MM.1S (cell line): Measurements from ENCODE around the gene THRSP.

Experiments used
- DNase-seq: peaks from one replicate; pipeline ENCODE4 v3.0.0-alpha.2; 2015
- H2AFZ ChIP-seq: fragments of 300-600 bp; sonication (generic); 2 replicates; pipeline ENCODE4 v1.6.0; 2016; ENCODE audit warnings: antibody characterized with exemption, low read length
- H3F3A ChIP-seq: fragments of 300-600 bp; sonication (generic); 2 replicates; pipeline ENCODE4 v1.6.1; 2016; ENCODE audit warnings: mild to moderate bottlenecking, antibody characterized with exemption, low read length, moderate library complexity, mixed read lengths; ENCODE audit not compliant: insufficient read depth
- H3K27ac ChIP-seq: fragments of 300-600 bp; sonication (generic); 2 replicates; pipeline ENCODE4 v1.5.1; 2016; ENCODE audit warnings: mild to moderate bottlenecking, low read length
- H3K27me3 ChIP-seq: fragments of 300-600 bp; sonication (generic); replicated peaks from 2 replicates; pipeline ENCODE4 v1.6.0; 2016; ENCODE audit warnings: low read length; ENCODE audit not compliant: insufficient read depth
- H3K36me3 ChIP-seq: fragments of 300-600 bp; sonication (generic); replicated peaks from 2 replicates; pipeline ENCODE4 v1.6.1; 2016; ENCODE audit warnings: mild to moderate bottlenecking, low read length, mixed read lengths; ENCODE audit not compliant: insufficient read depth
- H3K4me1 ChIP-seq: fragments of 300-600 bp; sonication (generic); 2 replicates; pipeline ENCODE4 v1.6.1; 2016; ENCODE audit warnings: low read length, mixed read lengths
- H3K4me2 ChIP-seq: fragments of 300-600 bp; sonication (generic); 2 replicates; pipeline ENCODE4 v1.6.0; 2016; ENCODE audit warnings: low read depth, low read length
- H3K4me3 ChIP-seq: fragments of 300-600 bp; sonication (generic); 2 replicates; pipeline ENCODE4 v1.5.1; 2016; ENCODE audit warnings: low read length, mixed read lengths
- H3K79me2 ChIP-seq: fragments of 300-600 bp; sonication (generic); 2 replicates; pipeline ENCODE4 v1.6.1; 2016; ENCODE audit warnings: mixed run types, low read length, mixed read lengths
- H3K9ac ChIP-seq: fragments of 300-600 bp; sonication (generic); 2 replicates; pipeline ENCODE4 v1.6.1; 2016; ENCODE audit warnings: low read length, mixed read lengths
- H3K9me2 ChIP-seq: fragments of 300-600 bp; sonication (generic); replicated peaks from 2 replicates; pipeline ENCODE4 v1.6.1; 2016; ENCODE audit warnings: mild to moderate bottlenecking, low read length, mixed read lengths; ENCODE audit not compliant: insufficient read depth
- H3K9me3 ChIP-seq: fragments of 300-600 bp; sonication (generic); replicated peaks from 2 replicates; pipeline ENCODE4 v1.6.1; 2016; ENCODE audit warnings: mild to moderate bottlenecking, low read length, mixed read lengths; ENCODE audit not compliant: insufficient read depth
- H4K20me1 ChIP-seq: fragments of 300-600 bp; sonication (generic); 2 replicates; pipeline ENCODE4 v1.6.1; 2016; ENCODE audit warnings: mild to moderate bottlenecking, low read length, moderate library complexity, mixed read lengths; ENCODE audit not compliant: insufficient read depth
- EZH2 ChIP-seq: fragments of 300-600 bp; sonication (generic); optimal IDR thresholded peaks from 2 replicates; pipeline ENCODE3; 2017; ENCODE audit warnings: low read depth, mild to moderate bottlenecking, antibody characterized with exemption, low read length, mixed read lengths
- EZH2phosphoT487 ChIP-seq: fragments of 300-600 bp; sonication (generic); IDR thresholded peaks from 2 replicates; pipeline ENCODE4 v1.6.1; 2018; ENCODE audit warnings: antibody characterized with exemption, low read length
- TF ChIP-seq, protein P1 (sequence below): fragments of 300-600 bp; sonication (generic); IDR thresholded peaks from 2 replicates; pipeline ENCODE4 v1.5.1; 2016; ENCODE audit warnings: antibody characterized with exemption, low read length, mixed read lengths

Gene THRSP

DNA sequence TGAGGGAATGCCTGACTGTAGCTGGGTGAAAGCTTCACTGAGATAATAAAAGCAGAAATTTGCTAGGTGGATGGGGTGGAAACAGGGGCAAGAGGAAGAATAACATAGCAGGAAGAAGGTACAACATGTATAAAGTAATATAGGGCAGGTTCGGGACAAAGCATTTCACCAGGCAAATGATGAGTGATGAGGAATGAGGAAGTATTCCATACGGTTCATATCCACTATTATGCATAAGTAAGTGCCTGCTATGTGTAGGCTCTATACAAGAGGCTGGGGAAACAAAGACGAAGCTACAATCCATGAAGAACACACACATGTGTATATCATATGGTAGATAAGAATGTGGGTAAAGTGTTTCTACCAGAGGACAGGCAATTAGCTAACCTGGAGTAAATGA is 8.1 kb downstream of the THRSP start:
- no peak overlapping the region for H3K4me3 ChIP-seq
- no peaks in the 10 kb centered on the region for H3F3A ChIP-seq
- no peaks in the 10 kb centered on the region for H3K9me2 ChIP-seq
- no peak overlapping the region for H3K27ac ChIP-seq
- no peaks in the 10 kb centered on the region for H3K4me1 ChIP-seq
- H3K36me3 ChIP-seq, result no peaks in the 10 kb centered on the region; the same call in 1 of the 2 replicates
- peaks cover 58% of the 10 kb centered on the region for H3K79me2 ChIP-seq
- H3K9ac ChIP-seq, result no peak overlapping the region
- H2AFZ ChIP-seq, result no peak overlapping the region
- no peak for DNase-seq
- H3K9me3 ChIP-seq, result no peaks in the 10 kb centered on the region
- TF ChIP-seq EZH2 (no peak), EZH2phosphoT487 (no peak)
- TF ChIP-seq, protein P1, sequence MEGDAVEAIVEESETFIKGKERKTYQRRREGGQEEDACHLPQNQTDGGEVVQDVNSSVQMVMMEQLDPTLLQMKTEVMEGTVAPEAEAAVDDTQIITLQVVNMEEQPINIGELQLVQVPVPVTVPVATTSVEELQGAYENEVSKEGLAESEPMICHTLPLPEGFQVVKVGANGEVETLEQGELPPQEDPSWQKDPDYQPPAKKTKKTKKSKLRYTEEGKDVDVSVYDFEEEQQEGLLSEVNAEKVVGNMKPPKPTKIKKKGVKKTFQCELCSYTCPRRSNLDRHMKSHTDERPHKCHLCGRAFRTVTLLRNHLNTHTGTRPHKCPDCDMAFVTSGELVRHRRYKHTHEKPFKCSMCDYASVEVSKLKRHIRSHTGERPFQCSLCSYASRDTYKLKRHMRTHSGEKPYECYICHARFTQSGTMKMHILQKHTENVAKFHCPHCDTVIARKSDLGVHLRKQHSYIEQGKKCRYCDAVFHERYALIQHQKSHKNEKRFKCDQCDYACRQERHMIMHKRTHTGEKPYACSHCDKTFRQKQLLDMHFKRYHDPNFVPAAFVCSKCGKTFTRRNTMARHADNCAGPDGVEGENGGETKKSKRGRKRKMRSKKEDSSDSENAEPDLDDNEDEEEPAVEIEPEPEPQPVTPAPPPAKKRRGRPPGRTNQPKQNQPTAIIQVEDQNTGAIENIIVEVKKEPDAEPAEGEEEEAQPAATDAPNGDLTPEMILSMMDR, result no peak
- H3K4me2 ChIP-seq, result no peak overlapping the region
- no peaks in the 10 kb centered on the region for H3K27me3 ChIP-seq
- no peaks in the 10 kb centered on the region for H4K20me1 ChIP-seq

DNA sequence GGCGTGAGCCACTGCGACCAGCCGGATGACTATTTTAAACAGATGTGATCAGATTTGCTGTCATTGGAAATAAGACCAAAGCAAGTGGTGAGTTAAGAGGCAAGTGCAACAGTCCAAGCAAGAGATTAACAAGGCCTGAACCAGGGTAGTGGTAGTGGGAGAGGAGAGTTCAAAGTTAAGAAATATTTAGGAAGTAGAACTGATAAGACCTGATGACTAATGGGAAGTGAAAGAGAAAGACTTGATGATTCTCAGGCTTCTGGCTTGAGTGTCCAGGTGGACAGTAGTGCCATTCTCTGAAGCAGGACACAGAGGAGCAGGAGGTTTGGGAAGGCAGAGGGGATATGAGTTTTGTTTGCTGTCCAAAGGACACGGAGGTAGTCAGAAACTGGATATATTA is 8.8 kb downstream of the THRSP start:
- peaks cover 66% of the 10 kb centered on the region for H3K79me2 ChIP-seq
- H3K9me3 ChIP-seq, result no peaks in the 10 kb centered on the region
- H3K9ac ChIP-seq, result no peak overlapping the region
- no peaks in the 10 kb centered on the region for H3K9me2 ChIP-seq
- H4K20me1 ChIP-seq, result no peaks in the 10 kb centered on the region
- H3F3A ChIP-seq, result no peaks in the 10 kb centered on the region
- H3K4me1 ChIP-seq, result no peaks in the 10 kb centered on the region
- no peaks in the 10 kb centered on the region for H3K27me3 ChIP-seq
- H3K36me3 ChIP-seq, result no peaks in the 10 kb centered on the region; the same call in 1 of the 2 replicates
- DNase-seq, result no peak
- no peak overlapping the region for H2AFZ ChIP-seq
- TF ChIP-seq, protein P1, result no peak
- TF ChIP-seq EZH2phosphoT487, result no peak
- no peak for TF ChIP-seq EZH2
- H3K4me3 ChIP-seq, result no peak overlapping the region
- H3K27ac ChIP-seq, result no peak overlapping the region
- no peak overlapping the region for H3K4me2 ChIP-seq

DNA sequence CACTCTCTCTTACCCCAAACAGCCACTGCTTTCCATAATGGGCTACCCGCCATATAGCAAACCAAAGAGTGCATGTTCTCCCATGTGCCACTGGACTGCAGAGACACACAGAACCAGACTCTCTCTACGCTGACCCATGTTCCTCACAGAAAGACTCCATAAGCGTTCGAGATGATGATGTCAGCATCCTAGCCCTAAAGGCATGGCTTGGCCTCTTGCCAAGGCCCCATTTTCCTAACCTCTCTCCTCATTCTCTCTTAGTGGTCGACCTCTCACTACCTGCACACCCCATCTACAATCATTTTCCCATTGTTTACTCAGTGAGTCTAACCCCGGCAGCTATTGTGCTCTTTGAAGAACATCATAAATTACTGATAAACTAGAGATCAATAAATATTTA is 11.1 kb downstream of the THRSP start:
- Histone ChIP-seq H3K27me3 (no peaks in the 10 kb centered on the region), H3K36me3 (no peaks in the 10 kb centered on the region; the same call in 1 of the 2 replicates), H3K27ac (no peak overlapping the region), H3F3A (no peaks in the 10 kb centered on the region), H2AFZ (no peak overlapping the region), H3K9me3 (no peaks in the 10 kb centered on the region), H3K4me3 (no peak overlapping the region), H3K9ac (no peak overlapping the region), H3K4me2 (no peak overlapping the region), H4K20me1 (no peaks in the 10 kb centered on the region), H3K79me2 (peaks cover 88% of the 10 kb centered on the region), H3K4me1 (peaks cover 5% of the 10 kb centered on the region; the same call in 1 of the 2 replicates), H3K9me2 (no peaks in the 10 kb centered on the region)
- TF ChIP-seq, protein P1, result no peak
- TF ChIP-seq EZH2phosphoT487, result no peak
- TF ChIP-seq EZH2, result no peak
- DNase-seq, result no peak
